ENCODE results near the gene HOXA6.

DNA sequence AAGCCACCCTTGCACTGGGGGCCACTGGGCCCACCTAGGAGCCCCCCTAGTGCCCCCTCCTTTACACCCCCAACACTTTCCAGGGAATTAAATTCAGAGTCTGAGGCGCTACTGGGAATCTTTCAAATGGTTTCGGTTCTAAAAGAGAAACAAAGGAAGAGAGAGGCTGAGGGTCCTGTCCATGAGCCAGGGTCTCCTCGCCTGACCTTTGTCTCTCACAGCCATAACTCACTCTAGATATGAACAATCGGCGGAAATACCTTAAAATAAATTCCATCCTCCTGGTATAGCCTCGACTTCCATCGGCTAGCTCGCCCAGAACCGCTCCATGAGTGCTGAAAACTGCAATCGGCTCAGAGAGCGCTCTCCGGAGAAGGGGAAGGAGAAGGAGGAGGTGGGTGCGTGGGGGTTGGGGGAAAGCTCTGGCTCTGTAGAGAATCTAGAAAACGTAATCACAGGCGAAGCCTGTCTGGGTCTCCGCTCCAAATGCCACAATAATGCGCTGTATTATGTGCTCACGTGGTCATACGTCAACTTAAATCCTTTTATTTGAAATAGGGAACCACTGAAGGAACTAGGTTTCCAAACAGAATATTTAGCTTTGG, 29.6 kb downstream of the HOXA6 start:
- TF ChIP-seq, protein P1, sequence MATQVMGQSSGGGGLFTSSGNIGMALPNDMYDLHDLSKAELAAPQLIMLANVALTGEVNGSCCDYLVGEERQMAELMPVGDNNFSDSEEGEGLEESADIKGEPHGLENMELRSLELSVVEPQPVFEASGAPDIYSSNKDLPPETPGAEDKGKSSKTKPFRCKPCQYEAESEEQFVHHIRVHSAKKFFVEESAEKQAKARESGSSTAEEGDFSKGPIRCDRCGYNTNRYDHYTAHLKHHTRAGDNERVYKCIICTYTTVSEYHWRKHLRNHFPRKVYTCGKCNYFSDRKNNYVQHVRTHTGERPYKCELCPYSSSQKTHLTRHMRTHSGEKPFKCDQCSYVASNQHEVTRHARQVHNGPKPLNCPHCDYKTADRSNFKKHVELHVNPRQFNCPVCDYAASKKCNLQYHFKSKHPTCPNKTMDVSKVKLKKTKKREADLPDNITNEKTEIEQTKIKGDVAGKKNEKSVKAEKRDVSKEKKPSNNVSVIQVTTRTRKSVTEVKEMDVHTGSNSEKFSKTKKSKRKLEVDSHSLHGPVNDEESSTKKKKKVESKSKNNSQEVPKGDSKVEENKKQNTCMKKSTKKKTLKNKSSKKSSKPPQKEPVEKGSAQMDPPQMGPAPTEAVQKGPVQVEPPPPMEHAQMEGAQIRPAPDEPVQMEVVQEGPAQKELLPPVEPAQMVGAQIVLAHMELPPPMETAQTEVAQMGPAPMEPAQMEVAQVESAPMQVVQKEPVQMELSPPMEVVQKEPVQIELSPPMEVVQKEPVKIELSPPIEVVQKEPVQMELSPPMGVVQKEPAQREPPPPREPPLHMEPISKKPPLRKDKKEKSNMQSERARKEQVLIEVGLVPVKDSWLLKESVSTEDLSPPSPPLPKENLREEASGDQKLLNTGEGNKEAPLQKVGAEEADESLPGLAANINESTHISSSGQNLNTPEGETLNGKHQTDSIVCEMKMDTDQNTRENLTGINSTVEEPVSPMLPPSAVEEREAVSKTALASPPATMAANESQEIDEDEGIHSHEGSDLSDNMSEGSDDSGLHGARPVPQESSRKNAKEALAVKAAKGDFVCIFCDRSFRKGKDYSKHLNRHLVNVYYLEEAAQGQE (IDR thresholded peaks at IDR 0.05) = no peak
- no peak for TF ChIP-seq RAD21 (IDR thresholded peaks at IDR 0.05)
- TF ChIP-seq, protein P2, sequence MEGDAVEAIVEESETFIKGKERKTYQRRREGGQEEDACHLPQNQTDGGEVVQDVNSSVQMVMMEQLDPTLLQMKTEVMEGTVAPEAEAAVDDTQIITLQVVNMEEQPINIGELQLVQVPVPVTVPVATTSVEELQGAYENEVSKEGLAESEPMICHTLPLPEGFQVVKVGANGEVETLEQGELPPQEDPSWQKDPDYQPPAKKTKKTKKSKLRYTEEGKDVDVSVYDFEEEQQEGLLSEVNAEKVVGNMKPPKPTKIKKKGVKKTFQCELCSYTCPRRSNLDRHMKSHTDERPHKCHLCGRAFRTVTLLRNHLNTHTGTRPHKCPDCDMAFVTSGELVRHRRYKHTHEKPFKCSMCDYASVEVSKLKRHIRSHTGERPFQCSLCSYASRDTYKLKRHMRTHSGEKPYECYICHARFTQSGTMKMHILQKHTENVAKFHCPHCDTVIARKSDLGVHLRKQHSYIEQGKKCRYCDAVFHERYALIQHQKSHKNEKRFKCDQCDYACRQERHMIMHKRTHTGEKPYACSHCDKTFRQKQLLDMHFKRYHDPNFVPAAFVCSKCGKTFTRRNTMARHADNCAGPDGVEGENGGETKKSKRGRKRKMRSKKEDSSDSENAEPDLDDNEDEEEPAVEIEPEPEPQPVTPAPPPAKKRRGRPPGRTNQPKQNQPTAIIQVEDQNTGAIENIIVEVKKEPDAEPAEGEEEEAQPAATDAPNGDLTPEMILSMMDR (IDR thresholded peaks at IDR 0.05; ENCODE audit: low read depth, low read length, missing input control) = no peak
- TF ChIP-seq JUND (IDR thresholded peaks at IDR 0.05) = no peak
- TF ChIP-seq, protein P3, sequence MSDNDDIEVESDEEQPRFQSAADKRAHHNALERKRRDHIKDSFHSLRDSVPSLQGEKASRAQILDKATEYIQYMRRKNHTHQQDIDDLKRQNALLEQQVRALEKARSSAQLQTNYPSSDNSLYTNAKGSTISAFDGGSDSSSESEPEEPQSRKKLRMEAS (IDR thresholded peaks at IDR 0.05) = no peak
- no peak for TF ChIP-seq RXRA (IDR thresholded peaks at IDR 0.05)
- TF ChIP-seq, protein P4, sequence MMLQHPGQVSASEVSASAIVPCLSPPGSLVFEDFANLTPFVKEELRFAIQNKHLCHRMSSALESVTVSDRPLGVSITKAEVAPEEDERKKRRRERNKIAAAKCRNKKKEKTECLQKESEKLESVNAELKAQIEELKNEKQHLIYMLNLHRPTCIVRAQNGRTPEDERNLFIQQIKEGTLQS (IDR thresholded peaks at IDR 0.05) = no peak
- TF ChIP-seq TAF1 (conservative IDR thresholded peaks at IDR 0.05) = no peak
- no peak for TF ChIP-seq GABPA (IDR thresholded peaks at IDR 0.05 in 1 of 2, conservative IDR thresholded peaks at IDR 0.05 in 1 of 2)
- TF ChIP-seq FOXA1 (IDR thresholded peaks at IDR 0.05) = no peak
- TF ChIP-seq HNF4A (conservative IDR thresholded peaks at IDR 0.05) = no peak
- TF ChIP-seq, protein P5, sequence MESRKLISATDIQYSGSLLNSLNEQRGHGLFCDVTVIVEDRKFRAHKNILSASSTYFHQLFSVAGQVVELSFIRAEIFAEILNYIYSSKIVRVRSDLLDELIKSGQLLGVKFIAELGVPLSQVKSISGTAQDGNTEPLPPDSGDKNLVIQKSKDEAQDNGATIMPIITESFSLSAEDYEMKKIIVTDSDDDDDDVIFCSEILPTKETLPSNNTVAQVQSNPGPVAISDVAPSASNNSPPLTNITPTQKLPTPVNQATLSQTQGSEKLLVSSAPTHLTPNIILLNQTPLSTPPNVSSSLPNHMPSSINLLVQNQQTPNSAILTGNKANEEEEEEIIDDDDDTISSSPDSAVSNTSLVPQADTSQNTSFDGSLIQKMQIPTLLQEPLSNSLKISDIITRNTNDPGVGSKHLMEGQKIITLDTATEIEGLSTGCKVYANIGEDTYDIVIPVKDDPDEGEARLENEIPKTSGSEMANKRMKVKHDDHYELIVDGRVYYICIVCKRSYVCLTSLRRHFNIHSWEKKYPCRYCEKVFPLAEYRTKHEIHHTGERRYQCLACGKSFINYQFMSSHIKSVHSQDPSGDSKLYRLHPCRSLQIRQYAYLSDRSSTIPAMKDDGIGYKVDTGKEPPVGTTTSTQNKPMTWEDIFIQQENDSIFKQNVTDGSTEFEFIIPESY (IDR thresholded peaks at IDR 0.05) = no peak
